GM21447 (cell line): ENCODE data around the gene MFN2.

ENCODE experiments used
- ATAC-seq: cut with Tn5 transposase; IDR thresholded peaks from one replicate; pipeline ENCODE4 v1.9.1; 2021; ENCODE audit not compliant: unreplicated experiment

The MFN2 gene

DNA sequence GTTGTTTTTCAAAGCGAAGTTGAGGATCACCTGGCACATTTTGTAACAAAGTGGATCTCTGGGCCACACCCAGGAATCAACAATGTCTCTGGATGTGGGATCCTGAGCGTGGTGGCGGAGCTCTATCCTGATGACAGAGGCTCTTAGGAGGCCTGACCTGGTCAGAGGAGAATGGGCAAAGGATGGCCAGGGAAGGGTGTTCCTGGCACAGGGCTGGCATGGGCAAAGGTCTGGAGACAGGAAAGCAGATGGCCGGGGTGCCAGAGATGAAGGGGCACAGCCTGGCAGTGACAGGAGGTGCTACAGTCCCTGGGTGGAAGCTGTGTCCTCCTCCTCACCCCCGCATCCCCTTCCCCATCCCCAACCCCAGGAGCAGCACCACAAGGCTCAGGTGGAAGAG lies 20.0 kb upstream of the MFN2 start:
- ATAC-seq = no peak

DNA sequence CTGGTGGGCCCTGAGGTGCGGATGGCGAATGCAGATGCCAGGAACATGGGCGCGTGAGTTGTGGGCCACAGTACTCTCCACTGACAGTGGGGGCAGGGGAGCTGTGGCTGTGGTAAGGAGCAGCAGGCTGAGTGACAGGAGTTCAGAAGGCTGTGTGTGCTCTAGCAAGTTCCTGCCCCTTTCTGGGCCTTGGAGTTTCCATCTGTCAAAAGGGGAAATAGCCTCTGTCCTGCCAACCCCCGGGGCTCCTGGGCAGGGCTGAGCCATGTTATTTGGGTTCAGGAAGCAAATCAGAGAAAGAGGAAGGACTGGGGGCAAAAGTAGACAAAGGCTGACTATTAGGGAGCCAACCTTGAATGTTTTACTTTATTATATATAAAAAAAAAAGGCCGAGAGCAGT lies 19.5 kb upstream of the MFN2 start:
- no peak for ATAC-seq

DNA sequence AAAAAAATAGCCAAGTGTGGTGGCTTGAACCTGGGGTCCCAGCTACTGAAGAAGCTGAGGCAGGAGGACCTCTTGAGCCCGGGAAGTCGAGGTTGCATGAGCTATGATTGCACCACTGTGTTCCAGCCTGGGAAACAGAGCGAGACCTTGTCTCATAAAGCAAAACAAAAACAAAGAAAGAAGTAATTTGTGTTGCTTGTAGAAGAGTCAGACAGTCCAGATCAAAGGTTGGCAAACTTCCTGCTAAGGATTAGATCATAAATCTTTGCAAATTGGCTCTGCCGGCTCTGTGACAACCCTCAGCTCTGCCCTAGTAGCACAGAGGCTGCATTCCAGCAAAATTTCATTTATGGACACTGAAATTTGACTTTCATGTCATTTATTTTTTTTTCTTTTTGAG lies 19.0 kb upstream of the MFN2 start:
- no peak for ATAC-seq

DNA sequence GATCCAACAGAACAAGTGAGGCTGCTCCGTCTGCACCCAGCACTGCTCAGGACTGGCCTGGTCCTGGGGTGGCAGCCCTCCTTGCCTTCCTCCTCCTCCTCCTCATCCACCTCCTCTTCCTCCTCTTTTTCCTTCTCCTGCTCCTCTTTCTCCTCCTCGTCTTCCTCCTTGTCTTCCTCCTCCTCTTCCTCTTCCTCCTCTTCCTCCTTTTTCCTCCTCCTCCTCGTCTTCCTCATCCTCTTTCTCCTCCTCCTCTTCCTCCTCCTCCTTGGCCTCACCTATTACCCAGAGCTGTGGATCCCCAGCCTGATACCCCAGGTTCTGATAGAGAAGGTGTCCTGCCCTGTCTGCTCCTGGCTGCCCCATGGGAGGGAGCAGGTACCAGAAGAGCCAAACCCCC lies 16.6 kb upstream of the MFN2 start:
- no peak for ATAC-seq

DNA sequence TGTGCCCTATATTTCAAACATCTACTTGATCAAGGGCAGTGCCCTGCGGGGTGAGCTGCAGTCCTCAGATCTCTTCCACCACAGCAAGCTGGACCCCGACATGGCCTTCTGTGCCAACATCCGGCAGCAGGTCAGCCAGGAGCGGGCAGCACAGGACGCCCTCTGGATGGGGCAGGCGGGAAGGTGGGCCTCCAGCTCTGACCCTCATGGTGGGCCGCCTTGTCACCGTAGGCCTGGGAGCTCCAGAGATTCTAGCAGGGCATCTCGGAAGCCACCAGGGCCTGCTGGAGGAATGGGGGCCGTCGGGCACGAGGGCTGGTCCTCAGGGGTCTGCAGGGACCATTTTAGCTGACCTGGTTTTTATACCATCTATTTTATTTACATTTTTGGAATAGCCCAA lies 15.6 kb upstream of the MFN2 start:
- ATAC-seq = no peak

DNA sequence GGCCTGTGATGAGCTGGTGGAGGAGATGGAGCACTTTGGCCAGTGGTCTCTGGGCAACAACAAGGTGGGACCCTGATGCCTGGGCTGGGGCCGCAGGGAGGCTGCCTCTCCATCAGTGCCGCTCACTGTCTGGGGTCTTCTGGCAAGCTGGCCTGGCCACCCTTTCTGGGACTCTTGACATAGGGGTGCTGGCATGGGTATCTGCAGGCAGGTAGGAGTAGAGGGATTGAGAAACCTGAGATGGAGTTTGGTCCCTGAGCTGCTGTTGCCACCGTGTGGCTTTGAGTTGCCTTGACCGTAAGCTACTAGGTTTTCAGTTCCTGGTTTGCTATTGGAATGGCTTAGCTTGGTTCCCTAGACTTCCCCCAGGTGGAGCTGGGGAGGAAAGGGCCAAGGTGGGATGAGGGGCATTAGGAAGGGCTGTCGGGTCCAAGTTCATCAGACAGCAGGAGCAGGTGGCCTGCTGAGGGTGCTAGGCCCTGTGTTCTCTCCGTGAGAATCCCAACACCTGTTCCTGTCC lies 13.2 kb upstream of the MFN2 start:
- ATAC-seq = no peak

DNA sequence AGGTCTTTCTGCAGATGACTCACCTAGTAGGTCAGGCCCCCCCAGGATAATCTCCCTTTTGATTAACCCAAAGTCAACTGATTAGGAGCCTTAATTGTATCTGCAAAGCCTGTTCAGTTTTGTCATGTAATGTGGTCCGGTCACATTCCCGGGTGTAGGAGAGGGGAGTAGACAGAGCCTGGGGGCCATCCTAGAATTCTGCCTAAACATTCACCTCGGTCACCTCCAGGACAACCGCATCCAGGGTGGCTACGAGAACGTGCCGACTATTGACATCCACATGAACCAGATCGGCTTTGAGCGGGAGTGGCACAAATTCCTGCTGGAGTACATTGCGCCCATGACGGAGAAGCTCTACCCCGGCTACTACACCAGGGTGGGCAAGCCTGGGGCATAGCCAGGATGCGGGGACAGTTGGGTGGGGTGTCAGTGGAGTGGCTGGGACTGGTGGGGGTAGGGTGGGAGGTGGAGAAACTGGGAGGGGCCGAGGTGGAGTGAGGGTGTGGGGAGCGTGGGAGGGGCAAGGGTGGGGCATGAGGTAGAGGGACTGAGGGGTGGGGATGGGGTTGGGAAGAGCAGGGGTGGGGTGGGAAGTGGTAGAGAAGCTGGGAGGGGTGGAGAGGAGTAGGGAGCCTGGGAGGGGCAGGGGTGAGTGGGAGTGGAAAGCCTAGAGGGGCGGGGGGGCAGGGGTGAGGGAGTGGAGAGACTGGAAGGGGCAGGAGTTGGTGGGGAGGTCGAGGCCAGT lies 9.6 kb upstream of the MFN2 start:
- no peak for ATAC-seq

DNA sequence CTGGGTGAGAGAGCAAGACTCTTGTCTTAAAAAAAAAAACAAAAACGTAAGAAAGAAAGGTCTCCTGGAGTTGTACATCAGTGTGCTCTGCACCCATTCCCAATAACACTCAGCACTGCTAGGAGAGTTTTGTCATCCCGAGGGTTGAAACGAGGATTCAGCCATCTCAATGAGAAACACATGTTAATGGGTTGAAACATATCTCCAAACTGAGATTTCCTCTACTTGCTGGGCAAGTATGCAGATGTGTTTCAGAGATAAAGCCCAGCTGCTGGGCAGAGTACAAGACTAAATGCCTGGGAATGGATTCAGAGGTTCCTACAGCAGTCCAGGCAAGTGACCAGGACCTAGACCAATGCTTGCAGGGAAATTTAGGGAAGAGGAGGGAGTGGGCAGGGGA lies 2.6 kb upstream of the MFN2 start:
- no peak for ATAC-seq

DNA sequence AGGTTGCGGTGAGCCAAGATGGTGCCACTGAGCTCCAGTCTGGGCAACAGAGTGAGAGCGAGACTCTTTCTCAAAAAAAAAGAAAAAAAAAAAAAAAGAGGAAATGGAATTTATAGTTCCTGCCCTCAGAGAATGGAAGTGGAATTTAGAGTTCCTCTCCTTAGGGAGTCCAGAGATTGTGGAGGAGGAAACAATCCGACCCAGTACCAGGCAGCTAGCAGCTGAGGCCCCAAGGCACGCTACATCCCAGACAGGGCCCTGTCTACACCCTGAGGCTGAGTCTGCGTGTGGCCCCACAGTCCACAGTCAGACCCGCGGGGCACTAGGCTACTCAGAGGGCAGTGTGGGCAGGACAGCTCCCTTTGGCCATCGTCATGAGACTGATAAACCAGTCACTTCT lies 1.9 kb upstream of the MFN2 start:
- ATAC-seq = no peak

DNA sequence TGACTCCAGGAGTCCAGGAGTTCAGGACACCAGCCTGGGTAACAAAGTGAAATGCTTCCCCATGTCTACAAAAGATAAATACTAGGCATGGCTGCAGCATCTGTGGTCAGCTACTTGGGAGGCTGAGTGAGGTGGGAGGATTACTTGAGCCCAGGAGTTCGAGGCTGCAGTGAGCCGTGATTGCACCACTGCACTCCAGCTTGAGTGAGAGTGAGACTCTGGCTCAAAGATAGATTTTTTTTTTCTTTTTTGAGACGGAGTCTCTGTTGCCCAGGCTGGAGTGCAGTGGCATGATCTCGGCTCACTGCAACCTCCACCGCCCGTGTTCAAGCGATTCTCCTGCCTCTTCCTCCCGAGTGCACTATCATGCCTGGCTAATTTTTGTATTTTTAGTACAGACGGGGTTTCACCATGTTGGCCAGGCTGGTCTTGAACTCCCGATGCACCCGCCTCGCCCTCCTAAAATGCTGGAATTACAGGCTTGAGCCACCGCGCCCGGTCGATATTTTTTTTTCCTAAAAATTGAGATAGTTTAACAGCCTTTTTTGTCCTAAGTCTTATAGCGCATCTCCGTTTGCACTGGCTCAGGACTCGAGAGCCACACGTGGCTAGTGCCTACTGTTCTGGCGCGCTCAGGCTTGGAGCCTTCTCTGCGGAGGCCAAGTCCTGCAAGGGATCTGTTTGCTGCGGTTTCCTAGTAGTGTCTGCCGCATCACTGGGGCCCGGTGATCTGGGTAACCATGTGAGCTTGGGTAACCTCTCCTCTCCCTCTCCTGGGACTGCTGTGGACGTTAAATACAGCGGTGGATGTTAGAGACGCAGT lies 1.0 kb upstream of the MFN2 start:
- no peak for ATAC-seq

DNA sequence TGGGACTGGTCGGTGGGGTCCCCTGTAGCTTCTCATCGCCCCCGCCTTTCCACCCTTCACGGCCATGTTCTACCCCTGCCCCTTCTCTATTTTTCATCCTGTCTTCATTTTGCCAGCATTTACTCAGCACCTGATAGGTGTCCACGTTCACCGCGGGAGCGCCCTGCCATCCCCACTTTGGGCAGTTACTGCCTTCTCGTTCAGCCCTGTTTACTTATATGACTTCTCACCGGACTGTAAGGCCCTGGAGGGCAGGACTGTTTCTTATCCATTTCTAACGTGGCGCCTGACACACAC lies 380 bp downstream of the MFN2 start:
- no peak for ATAC-seq

DNA sequence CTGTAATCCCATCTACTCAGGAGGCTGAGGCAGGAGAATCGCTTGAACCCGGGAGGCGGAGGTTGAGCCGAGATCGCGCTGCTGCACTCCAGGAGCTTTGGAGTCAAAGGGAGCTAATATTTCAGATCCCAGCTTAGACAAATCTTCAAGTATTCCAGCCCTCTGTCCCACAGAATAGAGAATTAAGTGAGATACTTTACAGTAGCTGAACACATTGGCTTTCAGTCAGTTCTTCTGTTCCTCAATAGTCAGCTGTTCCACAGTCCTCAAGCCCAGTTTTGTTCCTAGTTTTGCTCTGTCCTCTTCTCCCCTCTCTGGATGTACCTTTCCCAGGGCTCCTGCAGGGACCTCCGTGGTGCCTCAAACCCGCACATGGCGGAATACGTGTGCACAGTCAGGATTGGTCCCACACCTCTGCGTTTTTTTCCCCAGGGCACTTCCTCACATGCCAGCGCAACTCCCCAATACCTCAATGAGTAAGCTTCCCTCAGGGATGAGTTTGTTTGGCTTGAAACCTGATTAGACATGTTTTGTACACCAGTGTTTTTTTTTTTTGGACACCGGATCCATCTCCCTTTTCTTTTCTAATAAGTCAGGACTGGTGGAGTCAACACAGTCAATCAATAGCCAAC lies 1.2 kb downstream of the MFN2 start:
- no peak for ATAC-seq

DNA sequence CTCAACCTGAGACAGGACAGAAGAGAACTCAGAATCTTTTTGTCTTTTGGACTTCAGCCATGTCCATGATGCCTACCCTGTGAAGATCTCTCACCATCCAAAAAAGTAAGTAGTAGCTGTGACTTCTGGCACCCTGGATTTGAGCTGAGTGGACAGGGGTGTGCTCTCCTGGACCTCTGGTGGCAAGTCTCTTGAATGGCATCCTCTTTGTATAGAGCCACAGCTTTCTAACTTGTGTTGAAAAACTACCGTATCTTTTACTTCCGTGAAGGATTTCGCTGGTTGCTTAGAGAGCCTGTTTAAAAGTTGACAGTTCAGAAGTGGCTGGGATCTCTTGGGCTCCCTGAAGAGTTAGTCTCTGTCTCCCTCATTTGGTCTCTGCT lies 1.8 kb downstream of the MFN2 start:
- ATAC-seq = no peak

DNA sequence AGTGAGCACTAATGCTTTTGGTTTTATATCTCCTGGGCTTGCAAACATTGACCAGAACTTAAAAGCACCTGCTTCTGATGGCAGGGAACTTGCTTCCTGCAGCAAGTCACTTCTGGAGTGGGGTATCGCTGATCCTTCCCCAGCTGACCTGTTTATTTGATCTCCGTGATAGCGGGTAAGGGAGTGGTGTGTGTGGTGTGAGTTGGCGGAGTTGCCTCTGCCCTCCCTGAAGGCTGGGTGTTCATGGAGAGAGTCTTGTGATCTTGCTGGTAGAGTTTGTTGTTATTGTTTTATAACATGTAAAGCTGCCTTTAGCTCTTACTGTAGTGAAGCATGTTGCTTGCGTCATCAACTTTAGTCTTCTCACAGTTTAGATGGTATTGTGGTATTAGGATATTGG lies 3.9 kb downstream of the MFN2 start:
- no peak for ATAC-seq

DNA sequence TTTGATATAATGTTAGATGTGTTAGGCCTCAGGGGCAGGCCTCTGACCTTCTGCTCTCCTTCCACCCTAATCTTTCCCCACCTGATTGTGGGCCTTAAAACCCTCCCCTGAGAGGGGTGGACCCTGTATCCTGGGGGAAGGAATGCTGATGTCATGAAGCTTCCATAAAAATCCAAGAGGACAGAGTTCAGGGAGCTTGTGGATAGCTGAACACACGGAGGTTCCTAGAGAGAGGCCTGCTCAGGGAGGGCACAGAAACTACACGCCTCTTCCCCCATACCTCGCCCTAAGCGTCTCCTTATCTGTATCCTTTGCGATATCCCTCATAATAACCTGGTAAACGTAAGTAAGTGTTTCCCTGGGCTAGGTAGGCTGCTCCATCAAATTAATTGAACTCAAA lies 4.3 kb downstream of the MFN2 start:
- ATAC-seq = no peak

DNA sequence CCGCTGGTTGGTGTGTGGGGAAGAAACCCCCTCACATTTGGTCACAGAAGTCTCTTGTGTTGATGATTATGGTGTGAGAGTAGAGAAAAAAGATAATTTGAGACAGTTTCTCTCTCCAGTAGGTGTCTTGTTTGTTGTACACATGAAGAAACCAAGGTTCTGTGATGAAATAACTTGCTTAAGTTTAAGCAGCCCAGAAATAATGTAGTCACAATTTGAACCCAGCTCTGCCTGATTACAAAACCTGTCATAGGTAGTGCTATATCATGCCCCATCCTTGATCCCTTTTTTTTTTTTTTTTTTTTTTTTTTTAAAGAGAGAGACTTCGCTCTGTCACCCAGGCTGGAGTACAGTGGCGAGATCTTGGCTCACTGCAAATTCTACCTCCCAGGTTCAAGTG lies 4.9 kb downstream of the MFN2 start:
- no peak for ATAC-seq

DNA sequence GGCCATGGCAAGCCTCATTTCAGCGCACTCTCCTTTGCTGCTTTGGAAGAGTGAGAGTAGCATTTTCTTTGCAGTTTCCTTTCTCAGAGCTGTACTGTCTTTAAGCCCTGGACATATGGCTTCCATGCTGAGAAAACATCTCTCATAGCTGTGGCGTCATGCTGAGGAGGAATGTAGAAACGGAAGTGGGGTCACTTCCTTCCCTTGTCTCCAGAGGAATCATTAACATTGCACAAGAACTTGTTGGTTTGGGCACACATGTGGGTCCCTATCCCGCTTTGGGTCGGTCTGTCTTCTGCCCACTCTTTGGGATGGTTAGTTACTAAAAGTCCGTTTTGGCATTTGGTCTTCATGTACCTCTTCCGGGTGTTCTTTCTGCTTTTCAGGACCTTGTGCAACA lies 5.6 kb downstream of the MFN2 start:
- no peak for ATAC-seq

DNA sequence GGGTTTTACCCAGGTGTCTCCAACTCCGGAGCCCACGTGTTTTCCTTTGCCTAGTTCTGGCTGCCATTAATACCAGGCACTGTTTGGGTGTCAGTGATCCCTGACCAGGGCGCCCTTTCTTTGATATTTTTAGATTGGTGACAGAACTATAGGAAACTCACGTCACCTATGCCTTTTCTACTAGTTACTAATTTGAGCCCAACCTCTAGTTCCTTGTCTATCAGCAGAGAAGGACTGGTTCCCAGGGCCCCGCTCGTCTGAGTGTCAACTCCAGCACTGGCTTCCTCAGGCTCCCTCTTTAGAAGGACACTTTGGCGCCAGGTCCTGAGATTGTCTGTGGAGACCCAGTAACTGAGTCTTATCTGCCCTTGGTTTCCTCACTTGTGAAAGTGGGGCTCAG lies 9.4 kb downstream of the MFN2 start:
- ATAC-seq = no peak

DNA sequence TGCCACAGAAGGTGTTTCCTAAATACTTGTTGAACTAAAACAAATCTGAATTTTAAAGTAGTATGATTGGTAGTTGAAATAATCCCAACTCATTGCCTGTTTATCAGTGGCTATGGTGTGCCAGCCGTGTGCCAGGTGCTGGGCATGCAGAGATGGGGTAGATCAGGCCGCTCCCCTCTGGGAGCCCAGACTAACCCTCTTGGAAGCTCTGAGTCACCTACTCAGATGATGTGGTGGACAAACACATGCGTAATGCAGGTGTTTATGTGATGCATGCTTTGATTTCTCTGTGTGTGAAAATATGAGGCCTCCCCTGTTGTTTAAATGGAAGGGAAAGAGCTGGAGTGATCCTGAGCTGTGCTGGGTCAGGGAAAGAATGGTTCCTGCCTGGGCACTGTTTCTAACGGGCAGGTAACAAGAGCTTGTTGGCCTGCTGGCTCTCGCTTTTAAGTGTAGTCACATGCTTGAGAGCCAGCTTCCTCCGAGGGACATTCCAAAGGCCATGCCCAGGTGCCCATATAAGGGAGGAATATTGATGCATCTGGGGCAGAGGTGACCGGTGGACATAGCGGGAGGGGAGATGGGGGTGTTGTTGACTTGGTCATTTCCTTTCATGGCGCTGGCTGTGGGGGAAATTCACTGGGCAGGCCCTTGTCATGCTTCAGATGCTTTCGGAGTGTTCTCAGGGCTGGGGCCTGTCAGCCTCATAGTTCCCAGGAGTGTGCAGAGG lies 10.2 kb downstream of the MFN2 start:
- no peak for ATAC-seq

DNA sequence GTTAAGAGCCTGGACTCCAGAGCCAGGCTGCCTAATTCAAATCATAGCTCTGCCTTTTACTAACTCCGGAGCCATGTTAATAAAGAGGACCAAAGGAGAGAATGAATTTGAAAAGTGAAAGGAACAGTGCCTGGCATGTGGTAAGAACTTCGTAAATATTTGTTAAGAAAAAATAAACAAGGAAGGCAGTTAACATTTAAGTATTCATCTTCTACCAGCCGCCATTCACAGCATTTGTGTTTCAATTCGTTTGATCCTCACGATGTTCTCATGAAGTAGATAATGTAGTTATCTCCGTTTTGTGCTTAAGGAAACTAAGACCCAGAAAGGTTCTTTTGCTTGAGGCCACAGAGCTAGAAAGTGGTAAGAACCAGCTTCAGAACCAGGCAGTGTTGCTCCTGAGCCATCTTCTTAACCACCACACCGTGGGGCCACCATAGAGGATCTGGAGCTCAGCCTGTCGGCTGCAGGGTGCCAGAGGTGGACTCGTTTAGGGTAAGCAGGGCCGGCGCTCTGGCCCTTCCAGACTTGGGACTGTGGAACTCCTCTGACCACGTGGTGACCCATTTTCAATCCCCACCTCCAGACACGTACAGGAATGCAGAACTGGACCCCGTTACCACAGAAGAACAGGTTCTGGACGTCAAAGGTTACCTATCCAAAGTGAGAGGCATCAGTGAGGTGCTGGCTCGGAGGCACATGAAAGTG lies 11.9 kb downstream of the MFN2 start:
- ATAC-seq = no peak
